Activated T-cell treated with anti-CD3 and anti-CD28 coated beads, Interleukin-2, amount 50 U/mL, for 1 hour (primary cell): ENCODE data around the gene ACAP3.
"Not testable (repeated sequence)": the region's sequence is repeated elsewhere in the genome, so short reads cannot be mapped to it uniquely, and the experiment has no call there.

Experiments
- DNase-seq: peaks from one replicate; pipeline ENCODE4 v3.0.0-alpha.2; 2020

ACAP3 gene

GRCh38 chr1:1260843-1261560 is 46.7 kb downstream of the ACAP3 start:
- no peak for DNase-seq

DNA sequence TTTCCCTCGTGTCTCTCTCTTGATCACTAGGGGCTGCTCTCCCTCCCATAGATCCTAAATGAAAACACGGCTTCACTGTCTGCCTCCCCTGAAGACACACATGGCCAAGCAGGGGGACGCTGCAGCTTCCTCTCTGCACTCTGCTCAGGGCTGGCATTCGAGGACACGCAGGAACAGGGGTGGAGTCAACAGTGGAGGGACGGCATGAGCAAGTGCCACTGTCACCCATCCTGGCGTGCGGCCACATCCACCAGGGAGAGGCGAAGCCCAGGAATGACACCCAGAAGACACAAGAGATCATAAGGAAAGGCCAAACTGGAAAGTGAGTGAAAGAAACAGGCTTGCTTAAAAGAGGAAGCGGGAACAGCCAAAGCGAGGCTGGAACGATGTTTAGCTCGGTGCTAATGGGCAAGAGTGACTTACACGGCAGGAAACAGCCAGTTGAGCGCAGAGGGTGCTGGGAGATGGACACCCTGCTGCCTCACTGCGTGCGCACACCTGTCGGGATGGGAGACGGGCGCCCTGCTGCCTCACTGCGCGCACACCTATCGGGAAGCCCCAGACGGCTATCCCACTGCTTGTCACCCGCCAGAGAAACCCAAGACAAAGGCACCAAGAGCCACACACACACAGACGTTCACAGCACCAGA is 47.7 kb downstream of the ACAP3 start:
- DNase-seq, result no peak

- no peak for DNase-seq
These were observed 48.2 kb downstream of the ACAP3 start for GRCh38 chr1:1259540-1259939.

- no peak for DNase-seq
These were observed 48.6 kb downstream of the ACAP3 start for GRCh38 chr1:1259119-1259488.

DNA sequence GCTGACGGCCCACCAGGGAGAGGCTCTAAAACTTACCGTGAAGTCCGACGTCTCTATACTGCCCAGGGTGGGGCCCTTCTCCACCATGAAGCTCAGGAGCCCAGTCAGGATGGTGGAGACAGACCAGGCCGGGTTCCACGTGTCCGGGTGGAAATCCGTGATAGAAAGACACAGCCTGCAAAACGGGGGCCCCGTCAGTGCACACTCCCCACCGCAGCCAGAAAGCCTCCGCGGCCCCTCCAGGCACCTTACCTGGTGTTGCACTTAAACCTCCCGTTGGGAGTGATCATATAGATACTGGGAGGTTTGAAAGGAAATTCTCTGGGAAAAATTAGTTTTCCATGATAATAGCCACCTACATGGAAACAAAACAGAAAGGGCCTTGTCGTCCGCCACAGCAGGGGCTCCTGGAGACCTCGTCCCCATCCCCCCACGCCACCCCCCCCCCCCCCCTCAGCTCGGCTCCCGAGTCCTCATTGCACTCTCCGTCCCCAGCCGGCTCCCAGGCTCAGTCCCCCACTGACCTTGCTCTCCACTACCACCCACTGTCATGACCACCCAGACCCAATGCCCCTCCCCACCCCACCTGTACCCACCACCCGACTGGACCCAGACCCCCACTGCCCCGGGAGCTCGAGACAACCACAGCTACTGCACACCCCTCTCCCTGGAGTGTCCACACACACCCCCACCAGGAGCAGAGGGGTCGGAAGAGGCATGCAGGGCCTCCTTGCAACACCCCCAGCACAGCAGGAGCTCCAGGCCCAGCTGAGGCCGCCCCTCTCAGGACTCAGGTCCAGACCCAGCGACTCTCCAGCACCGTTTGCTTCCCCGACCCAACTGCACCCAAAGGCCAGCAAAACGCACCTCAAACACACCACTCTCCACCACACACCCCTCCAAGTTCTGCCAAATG is 50.5 kb downstream of the ACAP3 start:
- DNase-seq, result no peak

DNA sequence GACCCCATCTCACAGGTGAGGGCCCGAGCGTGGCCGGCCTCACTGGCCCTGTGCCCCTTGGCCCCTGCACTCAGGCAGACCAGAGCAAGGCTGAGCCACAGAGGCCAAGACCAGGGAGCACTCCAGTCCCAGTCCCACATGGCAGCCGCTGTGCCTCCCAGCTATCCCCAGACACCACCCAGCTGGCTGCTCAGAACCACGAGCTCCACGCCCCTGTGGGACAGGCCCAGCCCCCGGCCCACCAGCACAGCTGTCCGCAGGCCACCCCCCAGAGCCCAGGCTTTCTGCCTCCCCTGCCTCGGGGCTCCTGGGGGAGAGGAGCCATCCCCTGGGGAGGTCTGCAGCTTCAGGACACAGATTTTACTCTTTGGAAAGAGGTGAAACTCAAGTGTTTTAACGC is 52.1 kb downstream of the ACAP3 start:
- DNase-seq, result no peak

DNA sequence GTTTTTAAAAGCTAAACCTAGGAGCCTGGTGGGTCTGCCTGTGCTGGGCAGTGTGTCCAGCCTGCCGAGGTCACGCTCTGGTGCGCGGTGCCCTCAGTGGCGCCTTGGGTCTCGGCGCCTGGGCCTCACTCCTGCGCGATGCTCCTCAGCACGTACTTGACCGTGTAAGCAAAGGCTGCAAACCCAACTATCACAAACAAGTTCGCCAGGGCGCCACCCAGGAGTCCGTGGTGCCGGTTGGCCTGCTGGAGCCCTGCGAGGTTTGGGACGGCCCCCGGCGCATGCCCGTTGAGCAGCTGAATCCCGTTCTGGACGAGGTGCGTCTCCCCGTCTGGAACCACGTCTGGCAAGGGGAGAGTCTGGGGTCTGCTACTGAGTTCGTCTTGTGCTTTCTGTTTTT is 52.7 kb downstream of the ACAP3 start:
- no peak for DNase-seq

- no peak for DNase-seq
These were observed 53.1 kb downstream of the ACAP3 start for GRCh38 chr1:1254667-1254998.

- no peak for DNase-seq
These were observed 53.6 kb downstream of the ACAP3 start for GRCh38 chr1:1253972-1254666.

DNA sequence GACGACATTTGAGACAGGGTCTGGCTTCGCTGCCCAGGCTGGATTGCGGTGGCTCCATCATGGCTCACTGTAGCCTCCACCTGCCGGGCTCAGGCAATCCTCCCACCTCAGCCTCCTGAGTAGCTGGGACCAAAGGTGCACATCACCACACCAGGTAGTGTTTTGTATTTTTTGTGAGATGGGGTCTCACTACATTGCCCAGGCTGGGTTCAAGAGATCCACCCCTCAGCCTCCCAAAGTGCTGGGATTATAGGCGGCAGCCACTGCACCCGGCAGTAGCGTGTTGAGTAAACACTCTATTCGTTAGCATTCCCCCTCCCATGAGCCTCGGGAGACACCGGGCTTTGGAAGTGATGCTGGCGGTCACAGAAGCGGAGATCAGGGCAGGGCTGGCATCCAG is 54.4 kb downstream of the ACAP3 start:
- no peak for DNase-seq

DNA sequence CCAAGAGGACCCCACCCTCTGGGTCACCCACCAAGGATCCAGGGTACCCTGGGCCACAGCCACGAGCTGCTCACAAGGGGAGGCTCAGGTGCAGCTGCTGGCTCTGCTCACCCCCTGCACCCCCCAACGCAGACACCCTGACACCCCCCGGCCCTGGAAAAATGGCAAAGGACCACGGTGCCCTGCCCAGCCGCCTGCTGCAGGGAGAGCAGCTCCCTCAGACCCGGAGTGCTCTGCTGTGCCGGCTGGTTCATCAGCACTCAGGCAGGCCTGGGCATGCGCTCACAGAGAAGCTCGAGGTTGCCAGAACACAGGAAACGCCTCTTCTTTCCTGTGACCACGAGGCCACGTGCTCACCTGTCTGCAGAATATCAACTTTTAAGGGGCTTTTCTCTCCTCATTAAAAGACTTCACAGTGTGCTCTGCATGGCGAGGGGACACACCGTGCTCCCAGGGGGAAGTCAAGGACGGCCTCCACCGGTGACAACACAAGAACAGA is 56.9 kb downstream of the ACAP3 start:
- peak; percentile 75 for DNase-seq

- DNase-seq, result not testable (repeated sequence)
These were observed 59.5 kb downstream of the ACAP3 start for GRCh38 chr1:1248009-1248913.

GRCh38 chr1:1247341-1247913 is 60.3 kb downstream of the ACAP3 start:
- no peak for DNase-seq

DNA sequence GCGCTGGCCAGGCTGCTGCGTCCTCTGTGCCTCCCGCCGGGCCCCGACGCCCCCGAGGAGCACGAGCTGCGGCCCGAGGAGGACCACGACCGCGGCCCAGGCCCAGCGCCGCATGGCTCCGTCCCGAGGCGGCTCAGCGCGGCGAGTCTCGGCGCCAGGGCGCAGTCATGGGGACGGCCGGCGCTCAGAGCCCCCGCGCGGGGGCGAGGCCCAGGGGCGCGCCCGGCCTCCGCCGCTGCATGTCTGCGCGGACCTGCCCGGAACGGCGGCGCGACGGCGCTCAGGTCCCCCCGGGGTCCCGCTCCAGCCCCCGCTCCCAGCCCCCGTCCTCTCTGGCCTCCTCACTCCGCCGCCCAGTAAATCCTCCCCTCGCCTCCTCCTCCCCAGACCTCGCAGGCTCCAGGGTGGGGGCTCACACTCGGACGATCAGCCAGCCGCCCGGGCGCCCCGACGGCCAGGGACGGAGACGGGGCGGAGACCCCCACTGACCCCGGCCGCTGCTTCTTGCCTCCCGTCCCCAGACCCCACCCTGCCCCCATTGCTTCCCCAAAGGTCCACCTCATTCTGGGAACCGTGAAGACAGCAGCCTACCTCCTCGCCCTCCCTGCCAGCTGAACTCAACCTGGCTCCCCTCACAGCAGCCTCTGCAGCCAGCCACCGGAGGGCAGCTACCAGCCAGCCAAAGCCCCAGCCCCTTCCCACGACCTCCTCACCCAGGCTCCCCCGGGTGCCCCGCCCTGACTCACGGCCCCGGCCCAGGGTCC is 61.0 kb downstream of the ACAP3 start, which contains the start of gene C1QTNF12:
Gene C1QTNF12 (minus strand): TSS at position 146 of the 764 bp plus-strand sequence. CDS start 32 bp downstream, at position 114.
- DNase-seq, result no peak

DNA sequence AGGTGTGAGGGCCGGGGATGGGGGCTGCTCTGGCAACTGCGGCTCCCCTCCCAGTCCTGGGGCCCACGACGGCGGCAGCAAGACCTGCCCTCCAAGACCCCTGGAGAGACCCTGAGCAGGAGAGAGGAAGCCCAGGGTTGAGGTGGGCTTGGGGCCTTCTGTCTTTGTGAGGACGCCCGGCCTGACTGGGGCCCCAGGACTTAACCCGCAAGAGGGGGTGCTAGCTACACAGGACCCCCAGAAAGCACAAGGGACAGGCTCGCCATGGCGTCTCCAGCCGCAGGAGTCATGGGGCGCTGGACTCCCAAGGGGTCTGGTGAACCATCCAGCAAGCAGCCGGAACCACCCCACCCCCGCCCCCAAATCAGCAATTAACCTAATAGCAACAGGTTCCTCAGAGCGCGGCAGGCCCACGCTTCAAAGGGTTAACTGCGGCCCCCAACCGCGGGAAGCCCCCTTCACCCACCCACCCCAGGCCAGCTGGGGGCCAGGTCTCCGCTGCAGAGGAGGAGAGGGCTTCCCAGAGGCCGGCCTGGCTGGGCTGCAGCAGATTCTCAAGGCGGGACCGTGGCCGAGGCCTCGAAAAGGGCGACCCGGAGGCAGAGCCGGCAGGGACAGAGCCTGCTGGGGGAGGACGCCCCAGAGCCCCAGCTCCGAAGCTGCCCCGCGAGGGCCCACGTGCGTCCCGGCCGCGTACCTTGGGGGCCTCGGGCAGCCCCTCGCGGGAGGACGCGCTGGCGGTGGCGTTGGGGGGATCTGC is 61.7 kb downstream of the ACAP3 start:
- DNase-seq, result no peak

GRCh38 chr1:1245178-1245816 is 62.4 kb downstream of the ACAP3 start:
- DNase-seq, result no peak

- no peak for DNase-seq
These were observed 63.4 kb downstream of the ACAP3 start for GRCh38 chr1:1244192-1244811.

DNA sequence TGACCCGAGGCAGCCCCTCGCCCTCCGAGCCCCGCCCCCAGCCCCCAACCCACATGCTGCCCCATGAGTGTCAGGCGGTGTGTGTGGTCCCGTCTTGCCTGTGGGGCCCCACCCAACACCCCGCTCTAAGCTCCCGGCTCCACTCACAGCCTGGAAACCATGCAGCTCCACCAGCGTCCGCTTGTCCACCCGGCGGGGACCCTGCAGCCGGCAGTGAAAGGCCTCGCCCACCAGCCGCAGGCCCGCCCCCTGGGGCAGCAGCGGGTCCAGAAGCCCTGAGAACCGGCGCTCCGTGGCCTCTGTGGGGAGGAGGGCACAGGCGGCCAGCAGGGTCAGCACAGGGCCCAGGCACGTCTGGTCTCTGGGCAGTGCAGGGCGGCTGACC is 63.9 kb downstream of the ACAP3 start:
- DNase-seq, result no peak

DNA sequence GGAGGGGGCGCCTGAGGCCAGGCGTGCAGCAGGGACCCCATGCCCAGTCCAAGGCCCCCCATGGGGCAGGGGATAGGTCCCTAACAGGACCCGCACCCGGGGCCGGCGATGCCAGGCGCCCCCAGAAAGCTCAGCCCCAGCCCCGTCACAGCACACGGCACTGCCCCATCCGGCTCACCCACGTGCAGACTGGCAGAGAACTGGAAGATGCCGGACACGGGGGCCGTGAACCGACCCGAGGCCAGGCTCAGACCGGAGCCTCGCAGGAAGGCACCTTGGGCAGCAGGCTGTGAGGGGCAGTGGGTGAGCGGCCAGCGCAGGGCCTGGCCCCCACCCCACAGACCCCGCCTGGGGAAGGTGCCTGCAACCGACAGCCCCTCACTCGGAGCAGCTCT is 64.5 kb downstream of the ACAP3 start:
- no peak for DNase-seq
